Fibroblast of lung (primary cell): ENCODE measurements around the gene KLHDC4. TPM values are rescaled to one million over a fixed set of nuclear protein-coding genes. Genes with fewer than 3 reads are reported as not detected.
"Not testable (repeated sequence)": the region's sequence is repeated elsewhere in the genome, so short reads cannot be mapped to it uniquely, and the experiment has no call there.

ENCODE experiments used
- DNase-seq, 2 donors: peaks; one replicate each; pipeline versions ENCODE4 v3.0.0 to v3.0.0-alpha.2; 2010; ENCODE audit warnings: low read depth in 2 of 2
- H2AFZ ChIP-seq: 2 replicates; pipeline ENCODE4 v1.5.1; 2012; ENCODE audit warnings: low read length, control low read depth, inconsistent platforms
- H3K27ac ChIP-seq: 2 replicates; pipeline ENCODE4 v1.5.1; 2011; ENCODE audit warnings: low read length, control low read depth; ENCODE audit not compliant: insufficient read depth
- H3K27me3 ChIP-seq: 2 replicates; pipeline ENCODE4 v1.5.1; 2011; ENCODE audit warnings: mild to moderate bottlenecking, low read length; ENCODE audit not compliant: control insufficient read depth, insufficient read depth
- H3K36me3 ChIP-seq: 2 replicates; pipeline ENCODE4 v1.5.1; 2011; ENCODE audit warnings: low read length; ENCODE audit not compliant: control insufficient read depth, insufficient read depth
- H3K4me1 ChIP-seq: 2 replicates; pipeline ENCODE4 v1.5.1; 2011; ENCODE audit warnings: low read length; ENCODE audit not compliant: control insufficient read depth, insufficient read depth; ENCODE audit errors: extremely low read depth
- H3K4me2 ChIP-seq: 2 replicates; pipeline ENCODE4 v1.5.1; 2011; ENCODE audit warnings: low read length, control low read depth; ENCODE audit not compliant: insufficient read depth; ENCODE audit errors: extremely low read depth
- H3K4me3 ChIP-seq, 4 experiments: fragments of 200-600 bp in 1 of 4; sonication (generic) in 1 of 4; replicated peaks in 1 of 4; 2 replicates each; pipeline ENCODE4 v1.5.1; 2011 to 2016; ENCODE audit warnings: low read length in 4 of 4, low read depth in 3 of 4, mild to moderate bottlenecking in 3 of 4, control low read depth in 2 of 4, inconsistent platforms in 1 of 4, mixed read lengths in 1 of 4; ENCODE audit not compliant: insufficient read depth in 1 of 4; ENCODE audit errors: control extremely low read depth in 1 of 4
- H3K79me2 ChIP-seq: 2 replicates; pipeline ENCODE4 v1.5.1; 2012; ENCODE audit warnings: mild to moderate bottlenecking, low read length, inconsistent platforms; ENCODE audit not compliant: control insufficient read depth, insufficient read depth
- H3K9ac ChIP-seq: 2 replicates; pipeline ENCODE4 v1.5.1; 2011; ENCODE audit warnings: mild to moderate bottlenecking, low read length, control low read depth; ENCODE audit not compliant: insufficient read depth
- H3K9me3 ChIP-seq: 2 replicates; pipeline ENCODE4 v1.5.1; 2012; ENCODE audit warnings: low read depth, low read length; ENCODE audit not compliant: control insufficient read depth, insufficient read depth
- H4K20me1 ChIP-seq: 2 replicates; pipeline ENCODE4 v1.5.1; 2011; ENCODE audit warnings: low read length; ENCODE audit not compliant: control insufficient read depth, insufficient read depth; ENCODE audit errors: extremely low read depth
- CTCF ChIP-seq, 2 donors: IDR thresholded peaks in 1 of 2; conservative IDR thresholded peaks in 1 of 2; 1 replicate in 1 of 2; 2 replicates in 1 of 2; pipeline ENCODE4 v1.5.1; 2011 to 2012; ENCODE audit warnings: low read length in 2 of 2, control low read depth in 1 of 2, inconsistent platforms in 1 of 2, low read depth in 1 of 2, mild to moderate bottlenecking in 1 of 2
- EZH2 ChIP-seq: IDR thresholded peaks from 2 replicates; pipeline ENCODE4 v1.5.1; 2012; ENCODE audit warnings: low read length, control low read depth, mild to moderate bottlenecking; ENCODE audit errors: missing control alignments
- polyA plus RNA-seq, 2 donors: library from polyadenylated mRNA; depleted of rRNA in 1 of 2; stranded (reverse) in 1 of 2; unstranded in 1 of 2; fragments of >200 nt; gene quantifications; 2 replicates each; pipeline ENCODE4 v1.2.1, GENCODE V29; 2011 to 2012; ENCODE audit warnings: missing spikeins in 1 of 2
- total RNA-seq: library from RNA; depleted of rRNA; stranded (reverse); fragments of >200 nt; gene quantifications from 2 replicates; pipeline ENCODE4 v1.2.1, GENCODE V29; 2014

The KLHDC4 gene
- total and polyA plus RNA-seq, 2 donors (not counting 1 experiment from before 2014, with no cell fraction given) = 7.3 to 17.8 TPM

- Histone ChIP-seq H4K20me1 (no peaks in the 10 kb centered on the region), H3K9me3 (no peaks in the 10 kb centered on the region), H3K27me3 (no peaks in the 10 kb centered on the region), H3K4me3 (no peak overlapping the region), H3K4me1 (peaks cover 9% of the 10 kb centered on the region), H3K9ac (no peak overlapping the region), H3K36me3 (no peaks in the 10 kb centered on the region), H3K27ac (no peak overlapping the region), H3K4me2 (no peak overlapping the region), H2AFZ (no peak overlapping the region), H3K79me2 (no peaks in the 10 kb centered on the region)
- no peak for DNase-seq
- no peak for TF ChIP-seq EZH2
- TF ChIP-seq CTCF (conservative IDR thresholded peaks at IDR 0.05 in 1 of 2, IDR thresholded peaks at IDR 0.05 in 1 of 2; ENCODE audit: low read depth in 1 of 2, low read length in 2 of 2) = no peak
Measured at GRCh38 chr16:87682852-87683399, 82.9 kb downstream of the KLHDC4 start.

GRCh38 chr16:87681981-87682570, 83.7 kb downstream of the KLHDC4 start:
- Histone ChIP-seq H3K27me3 (no peaks in the 10 kb centered on the region), H3K9ac (no peak overlapping the region), H3K36me3 (no peaks in the 10 kb centered on the region), H3K9me3 (no peaks in the 10 kb centered on the region), H3K4me1 (peaks cover 9% of the 10 kb centered on the region), H4K20me1 (no peaks in the 10 kb centered on the region), H3K4me3 (no peak overlapping the region), H2AFZ (no peak overlapping the region), H3K4me2 (no peak overlapping the region), H3K79me2 (no peaks in the 10 kb centered on the region), H3K27ac (no peak overlapping the region)
- TF ChIP-seq EZH2 (no peak), CTCF (conservative IDR thresholded peaks at IDR 0.05 in 1 of 2, IDR thresholded peaks at IDR 0.05 in 1 of 2; ENCODE audit: low read depth in 1 of 2, low read length in 2 of 2) (peak; percentile 20 to 35)
- peak; percentile 66 to 68 for DNase-seq

GRCh38 chr16:87681051-87681602, 84.7 kb downstream of the KLHDC4 start:
- not testable (repeated sequence) for H2AFZ ChIP-seq, H3K4me1 ChIP-seq, H3K4me3 ChIP-seq, H3K79me2 ChIP-seq, H3K27ac ChIP-seq, H3K27me3 ChIP-seq, H3K9me3 ChIP-seq, DNase-seq, H3K4me2 ChIP-seq, H3K9ac ChIP-seq, H4K20me1 ChIP-seq, H3K36me3 ChIP-seq
